GM19239 (cell line): ENCODE results near the gene DGKG.

Source experiments
- DNase-seq: peaks from one replicate; pipeline ENCODE4 v3.0.0; 2011; ENCODE audit warnings: low spot score; ENCODE audit not compliant: insufficient read length
- FAIRE-seq: peaks from 2 replicates; lab custom pipeline; 2011; peaks lifted over from hg19 to GRCh38; lab: Jason Lieb, UNC

Gene DGKG

DNA sequence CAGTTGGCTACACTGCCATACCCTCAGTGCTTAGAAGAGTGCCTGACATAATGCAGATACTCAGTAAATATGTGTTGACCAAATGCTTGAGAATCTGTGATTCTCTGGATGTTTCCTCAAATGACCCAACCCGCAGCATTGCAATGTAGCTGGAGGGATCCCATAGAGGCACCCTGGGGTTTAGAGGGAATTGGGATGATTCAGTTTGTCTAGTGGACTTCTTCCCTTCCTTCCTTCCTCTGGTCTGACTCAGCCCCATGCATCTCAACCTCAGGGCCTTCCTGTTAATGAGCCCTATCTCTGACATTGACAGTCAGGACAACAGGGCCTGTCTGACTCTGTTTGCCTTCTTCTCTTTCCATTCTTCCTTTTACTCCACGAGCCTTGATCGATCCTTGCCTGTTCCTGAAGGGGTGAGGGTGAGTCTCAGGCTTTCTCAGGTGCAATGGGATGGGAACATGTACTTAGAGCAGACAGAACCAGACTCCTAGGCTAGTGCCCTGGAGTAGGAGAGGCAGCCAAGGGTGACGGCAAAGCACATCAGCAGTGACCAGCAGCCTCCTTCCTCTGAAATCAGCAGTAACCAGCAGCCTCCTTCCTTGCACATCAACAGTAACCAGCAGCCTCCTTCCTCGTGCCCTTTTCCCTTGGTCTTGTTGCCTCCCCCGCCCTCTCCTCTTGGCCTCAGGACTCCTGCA, 78.2 kb downstream of the DGKG start:
- DNase-seq: no peak
- no peak for FAIRE-seq

DNA sequence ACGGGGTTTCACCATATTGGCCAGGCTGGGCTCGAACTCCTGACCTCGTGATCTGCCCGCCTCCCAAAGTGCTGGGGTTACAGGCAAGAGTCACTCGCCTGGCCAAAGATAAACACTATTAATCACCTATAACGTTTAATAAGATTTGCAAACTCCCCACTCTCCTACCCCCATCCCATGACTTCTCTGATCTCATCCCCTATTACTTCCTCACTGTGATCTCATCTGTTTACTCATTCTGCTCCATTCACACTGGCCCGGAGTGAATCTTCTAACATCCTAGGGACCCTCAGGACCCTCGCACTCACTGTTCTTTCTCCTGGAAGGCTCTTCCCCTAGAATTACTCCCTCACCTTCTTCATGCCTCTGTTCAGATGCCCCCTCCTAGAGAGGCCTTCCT, 78.9 kb downstream of the DGKG start:
- no peak for DNase-seq
- FAIRE-seq: no peak

DNA sequence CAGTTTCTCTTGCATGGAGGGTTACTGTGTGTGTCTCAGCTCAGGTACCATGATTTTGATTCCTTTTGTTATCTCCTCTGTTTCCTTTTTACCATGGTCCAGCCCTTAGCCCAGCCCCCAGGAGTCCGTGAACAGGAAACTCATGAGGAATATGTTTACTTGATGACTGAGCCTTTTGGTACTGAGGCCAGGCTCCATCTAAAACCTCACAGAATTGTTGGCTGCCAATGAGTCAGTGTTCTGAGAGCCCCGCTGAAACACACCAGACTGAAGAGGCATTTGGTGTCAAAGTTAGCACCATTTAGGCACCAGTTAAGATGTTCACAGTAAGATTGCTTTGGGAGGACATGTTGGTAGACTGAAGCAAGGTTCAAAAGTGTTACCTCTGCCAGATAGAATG, 80.9 kb downstream of the DGKG start:
- no peak for DNase-seq

DNA sequence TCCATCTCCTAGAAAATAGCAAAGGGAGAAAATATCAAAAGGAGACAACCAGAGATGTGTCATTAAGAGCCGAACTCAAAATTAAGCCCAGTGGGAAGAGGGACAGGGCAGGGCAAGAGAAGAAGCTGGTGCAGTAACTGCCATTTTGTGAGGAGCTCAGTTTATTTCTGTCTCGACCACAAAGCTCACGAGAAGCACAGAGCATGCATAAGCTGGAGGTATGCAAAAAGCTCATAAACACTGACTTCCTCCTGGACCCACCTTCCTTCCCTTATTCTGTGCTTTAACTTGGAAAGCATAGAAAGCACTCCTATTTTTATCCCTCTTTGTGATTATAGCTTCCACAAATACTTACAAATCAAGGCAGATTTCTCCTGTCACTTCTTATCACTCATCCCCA, 81.3 kb downstream of the DGKG start:
- DNase-seq: no peak
- peak; percentile 37 for FAIRE-seq

More for the DNA sequence above, 80.9 kb downstream of the DGKG start:
- no peak for FAIRE-seq

DNA sequence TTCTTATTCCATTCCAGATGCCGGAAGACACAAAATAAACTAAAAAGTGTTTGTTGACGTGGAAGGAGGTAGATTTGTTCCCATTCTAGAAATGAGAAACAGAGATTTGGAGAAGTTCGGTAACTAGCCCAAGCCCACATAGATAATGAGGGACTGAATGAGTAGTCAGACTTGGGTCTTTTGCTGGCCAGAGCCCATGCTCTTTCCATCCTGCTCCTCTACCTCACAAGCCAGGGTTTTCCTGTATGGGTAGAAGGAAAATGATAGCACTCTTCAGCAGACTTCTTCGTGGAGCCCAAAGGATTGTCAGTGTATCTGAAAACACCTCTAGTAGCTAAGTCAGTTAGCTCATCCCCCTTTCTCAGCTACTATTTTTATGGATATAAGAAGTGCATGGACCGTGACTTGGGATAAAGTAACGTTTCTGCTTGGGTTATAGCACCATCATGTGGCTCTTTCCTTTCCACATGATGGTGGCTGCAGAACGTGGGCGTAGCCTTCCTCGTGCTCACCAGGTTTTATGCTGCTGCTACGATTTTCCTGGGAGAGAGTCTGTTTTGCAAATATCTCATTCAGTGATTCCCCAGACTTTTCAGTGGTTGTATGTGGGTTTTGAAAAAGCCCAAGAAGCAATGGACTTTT, 84.6 kb downstream of the DGKG start:
- FAIRE-seq (no peak), DNase-seq (no peak)

DNA sequence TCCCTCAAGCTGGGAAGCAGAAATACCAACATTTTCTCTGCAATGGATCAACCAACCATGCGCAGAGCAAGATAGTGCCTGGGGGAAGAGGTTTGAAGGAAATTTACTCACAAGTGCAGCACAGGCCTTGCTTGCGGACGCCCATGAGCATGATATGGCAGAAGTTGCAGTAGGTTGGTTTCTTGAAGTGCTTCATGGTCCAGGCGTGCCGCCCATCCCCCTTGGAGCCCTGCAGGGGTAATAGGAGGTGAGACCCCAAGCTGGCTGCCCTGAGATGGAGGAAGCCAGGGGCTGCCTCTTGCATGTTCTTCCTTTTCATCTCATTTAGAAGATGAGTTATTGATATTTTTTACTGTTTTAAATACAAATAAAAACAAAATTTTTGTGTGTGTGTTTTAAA, 86.6 kb downstream of the DGKG start:
- DNase-seq: no peak
- no peak for FAIRE-seq

DNA sequence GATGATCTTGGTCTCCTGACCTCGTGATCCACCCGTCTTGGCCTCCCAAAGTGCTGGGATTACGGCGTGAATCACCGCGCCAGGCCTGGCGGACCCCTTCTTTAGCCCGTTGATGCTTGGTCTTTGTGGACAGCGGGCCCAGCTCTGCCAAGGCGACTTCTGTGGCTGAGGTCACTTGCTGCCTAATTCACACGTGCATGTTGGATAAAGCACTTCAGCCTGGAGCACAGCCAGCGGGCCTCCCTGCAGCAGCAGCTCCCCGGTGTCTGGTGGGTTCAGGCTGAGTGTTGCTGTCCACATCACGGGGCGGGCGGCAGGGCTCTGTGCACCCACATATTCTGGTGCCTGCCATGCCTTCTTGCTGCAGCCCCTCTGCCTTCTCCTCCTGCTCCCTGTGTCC, 88.4 kb downstream of the DGKG start:
- FAIRE-seq: no peak
- DNase-seq: no peak

DNA sequence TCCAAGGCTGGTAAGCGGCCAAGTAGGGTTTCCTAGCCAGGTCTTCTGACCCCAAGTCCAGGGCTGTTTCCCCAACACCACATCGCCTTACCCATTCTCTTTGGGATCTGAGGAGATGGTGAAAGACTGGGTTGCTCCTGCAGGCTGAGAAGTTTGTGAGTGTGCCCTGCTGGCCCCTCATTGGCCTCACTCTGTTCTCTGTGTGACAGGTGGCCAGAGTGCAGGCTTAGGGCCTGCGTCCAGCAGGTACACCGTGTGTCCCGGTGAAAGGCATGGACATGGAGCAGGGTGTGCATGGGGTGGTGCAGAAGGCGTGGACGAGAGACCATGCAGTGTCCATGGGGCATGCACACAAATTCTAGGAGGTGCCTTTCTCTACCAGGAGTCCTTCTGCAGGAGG, 91.3 kb downstream of the DGKG start:
- DNase-seq (no peak), FAIRE-seq (no peak)

DNA sequence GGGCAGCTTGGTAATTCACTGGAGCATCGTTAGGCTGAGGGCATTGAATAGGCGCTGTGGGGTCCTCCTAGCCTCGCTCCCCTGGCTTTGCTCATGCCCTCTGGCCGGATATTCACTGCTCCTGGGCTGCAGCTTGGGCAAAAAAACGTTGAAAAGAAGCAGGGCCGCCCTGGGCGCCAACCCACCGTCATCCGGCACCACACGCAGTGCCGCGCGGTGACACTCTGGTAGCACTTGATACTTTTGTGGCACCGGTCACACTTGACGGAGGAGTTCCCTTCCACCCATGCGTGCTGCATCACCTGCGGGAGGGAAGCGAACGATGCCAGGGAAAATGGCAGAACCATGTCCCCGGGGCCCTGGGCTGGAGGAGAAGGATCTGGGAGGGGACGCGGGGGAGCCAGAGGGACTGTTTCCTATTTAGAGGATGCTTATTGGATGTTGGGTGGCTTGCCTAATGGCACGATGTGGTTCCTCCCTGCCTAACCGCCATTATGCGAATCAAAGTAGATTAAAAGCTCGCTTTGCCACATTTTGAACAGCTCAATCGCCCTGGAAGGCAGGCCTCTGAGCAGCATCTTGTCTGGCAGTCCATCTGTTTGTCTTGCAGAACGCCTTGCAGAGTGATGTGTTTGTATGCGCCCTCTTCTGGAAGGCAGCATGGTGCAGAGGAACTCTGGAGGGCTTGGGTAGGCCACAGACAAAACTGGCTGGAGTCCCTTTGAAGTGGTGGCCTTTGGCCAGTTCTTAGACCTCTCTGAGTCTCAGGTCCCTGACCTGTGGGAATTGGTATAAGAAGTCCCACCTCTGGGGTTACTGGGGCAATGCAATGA, 93.2 kb downstream of the DGKG start:
- FAIRE-seq: no peak

DNA sequence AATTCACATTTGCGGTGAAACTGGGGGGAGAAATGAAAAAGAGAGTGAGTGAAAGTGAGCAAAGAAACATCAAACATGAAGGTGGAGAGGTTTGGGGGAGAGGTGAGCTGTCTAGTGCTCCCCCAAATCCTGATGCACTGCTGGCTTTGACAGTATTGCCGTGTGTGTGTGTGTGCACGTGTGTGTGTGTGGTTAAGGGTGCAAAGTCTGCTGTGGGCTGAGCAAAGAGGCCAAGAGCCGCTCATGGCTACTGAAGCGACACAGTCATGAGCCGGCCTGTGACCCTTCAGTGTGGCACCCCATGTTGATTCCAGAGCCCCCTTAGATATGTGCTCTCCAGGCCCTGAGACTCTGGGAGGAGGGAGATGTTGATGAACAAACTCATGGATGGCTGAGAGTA, 94.3 kb downstream of the DGKG start:
- DNase-seq (no peak), FAIRE-seq (no peak)

More for the DNA sequence above, 93.2 kb downstream of the DGKG start:
- no peak for DNase-seq

DNA sequence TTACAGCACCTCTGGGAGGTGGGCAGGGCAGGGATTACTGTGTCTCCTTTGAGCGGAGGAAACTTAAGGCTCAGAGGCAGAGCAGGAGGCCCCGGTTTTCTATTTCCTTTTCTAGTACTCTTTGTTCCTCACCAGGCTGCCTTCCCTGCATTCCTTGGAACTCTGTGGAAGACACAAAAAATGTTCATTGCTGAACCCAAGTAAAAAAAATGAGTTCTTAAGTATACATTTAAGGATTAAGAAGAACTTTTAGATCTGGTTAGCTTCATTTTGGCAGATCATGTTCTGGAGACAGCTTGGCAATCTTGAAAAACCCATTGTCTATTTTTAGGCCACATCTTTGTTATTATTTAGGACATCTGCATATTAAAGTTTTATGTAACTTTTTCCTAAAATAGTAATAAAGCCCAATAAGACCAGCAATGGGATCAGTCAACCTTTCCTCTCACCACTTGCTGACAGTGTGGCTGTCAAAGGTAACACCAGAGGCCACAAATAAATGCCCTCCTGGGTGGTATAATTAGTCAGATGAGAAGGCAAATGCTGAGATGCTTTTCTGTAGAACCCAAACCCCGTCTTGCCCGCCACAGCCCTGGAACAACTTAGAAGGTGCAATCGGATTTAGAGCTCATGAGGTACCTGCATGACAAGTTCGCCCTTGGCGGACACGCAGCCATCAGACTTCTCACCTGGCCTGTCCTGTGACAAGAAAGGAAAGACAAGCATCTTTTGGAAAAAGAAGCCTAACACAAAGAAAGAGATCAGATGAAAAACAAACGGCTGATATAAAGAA, 97.2 kb downstream of the DGKG start:
- DNase-seq (no peak), FAIRE-seq (no peak)

DNA sequence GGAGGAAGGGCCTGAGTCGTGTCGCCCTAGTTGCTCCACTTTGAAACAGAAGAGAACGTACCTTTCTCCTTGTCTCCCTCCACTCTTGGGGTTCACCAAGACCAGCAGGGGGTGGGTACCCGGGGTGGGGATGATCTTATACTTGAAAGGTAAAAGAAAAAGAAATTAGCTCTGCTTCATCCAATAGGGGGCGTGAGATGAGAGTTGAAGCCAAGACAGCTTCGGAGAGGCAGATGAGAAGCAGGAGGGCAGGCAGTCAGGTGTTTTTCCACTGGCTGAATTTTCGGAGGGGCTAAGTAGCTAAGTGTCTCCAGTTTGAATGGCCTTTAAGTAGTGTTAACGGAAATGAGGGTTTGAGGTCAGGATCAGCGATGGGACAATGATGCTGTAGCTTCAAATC, 100.4 kb downstream of the DGKG start:
- DNase-seq (no peak), FAIRE-seq (no peak)

DNA sequence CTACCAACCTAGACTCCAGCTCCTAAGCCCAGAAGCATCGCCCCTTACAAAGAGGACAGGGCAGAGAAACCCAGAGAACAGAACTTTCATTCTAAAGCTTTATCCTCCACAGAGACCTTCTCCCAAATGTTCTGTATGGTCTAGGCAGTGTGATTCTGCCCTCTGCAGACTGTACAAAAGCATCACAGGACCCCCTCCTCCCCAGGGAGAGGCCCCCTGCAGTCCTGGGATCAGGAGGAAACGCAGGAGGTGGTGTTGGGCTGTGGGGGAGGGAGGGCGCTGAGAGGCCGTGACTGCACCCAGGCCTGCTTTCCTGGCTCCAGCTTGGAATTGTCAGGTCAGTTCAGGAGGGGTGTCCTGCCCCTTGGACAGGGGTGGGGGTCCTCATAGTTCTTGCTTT, 101.3 kb downstream of the DGKG start:
- no peak for DNase-seq
- no peak for FAIRE-seq

DNA sequence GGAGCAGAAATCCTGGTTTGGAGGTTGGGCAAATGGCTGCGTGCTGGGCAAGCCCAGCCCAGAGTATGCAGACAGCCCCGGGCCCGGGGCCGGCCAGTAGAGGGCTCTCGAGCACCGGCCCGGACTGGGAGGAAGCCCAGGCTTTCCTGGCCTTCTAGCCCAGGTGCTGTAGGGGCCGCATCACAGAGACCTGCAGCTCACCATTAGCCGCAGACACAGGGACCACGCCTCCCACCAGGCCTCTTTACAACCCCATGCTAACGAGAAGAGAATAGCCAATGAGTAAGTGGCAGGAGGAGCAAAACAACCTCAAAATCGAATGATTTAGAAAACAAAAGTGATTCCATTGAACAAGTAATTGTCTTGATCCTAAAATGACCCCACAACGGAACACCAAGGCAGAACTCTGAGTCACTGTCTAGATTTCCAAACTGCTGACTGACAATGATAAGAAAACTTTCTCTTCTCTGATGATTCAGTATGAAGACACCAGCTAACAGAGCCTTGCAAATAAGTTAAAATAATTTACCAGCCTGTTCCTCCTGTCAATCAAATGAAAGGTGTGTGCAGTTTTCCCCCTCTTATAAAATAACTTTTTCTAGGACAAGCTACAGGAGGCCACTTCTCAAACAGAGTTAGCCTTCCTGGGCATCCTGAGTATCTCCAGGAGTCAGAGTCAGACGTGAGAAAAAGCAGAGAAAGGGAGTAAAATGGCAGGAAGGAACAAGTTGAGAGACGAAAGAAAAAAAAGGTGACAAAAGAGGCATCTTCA, 102.2 kb downstream of the DGKG start:
- DNase-seq: peak; percentile 66
- peak; percentile 57 for FAIRE-seq

DNA sequence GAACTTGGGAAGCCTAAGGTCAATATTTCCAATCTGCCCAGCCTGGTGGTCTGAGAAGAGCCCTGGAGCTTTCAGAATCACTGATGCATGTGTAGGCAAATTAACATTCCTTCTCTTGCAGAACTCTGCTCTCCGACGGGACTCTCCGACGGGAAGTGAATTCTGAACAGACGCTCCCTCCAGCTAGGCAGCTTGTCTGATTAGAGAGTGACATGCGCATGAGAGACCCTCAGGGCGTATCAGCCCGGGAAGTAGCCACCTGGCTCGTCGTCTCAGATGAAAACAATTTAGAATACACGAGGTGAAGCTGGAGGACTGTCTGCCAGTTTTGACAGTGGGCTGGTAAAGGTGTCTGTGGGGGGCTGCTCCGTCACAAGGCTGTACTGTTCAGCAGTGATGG, 103.1 kb downstream of the DGKG start:
- no peak for FAIRE-seq
- no peak for DNase-seq

DNA sequence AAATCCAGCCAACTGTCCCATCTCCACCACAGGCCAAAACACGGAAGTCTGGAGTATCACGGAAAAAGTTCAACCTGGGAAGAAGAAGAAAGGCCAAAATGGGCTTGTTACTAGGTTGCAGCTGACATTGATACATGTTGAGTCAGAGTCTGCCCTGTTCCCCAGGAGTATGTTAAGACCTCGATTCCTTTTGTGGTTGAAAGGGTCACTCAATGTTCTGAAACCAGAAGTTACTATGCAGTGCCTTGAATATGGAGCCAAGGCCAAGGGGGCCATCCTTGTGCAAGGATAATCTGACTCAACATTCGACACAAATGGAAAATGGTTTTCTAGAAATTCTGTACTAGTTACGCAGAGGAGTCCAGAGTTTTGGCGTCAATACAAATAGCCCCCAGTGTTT, 104.2 kb downstream of the DGKG start:
- DNase-seq (no peak), FAIRE-seq (no peak)

DNA sequence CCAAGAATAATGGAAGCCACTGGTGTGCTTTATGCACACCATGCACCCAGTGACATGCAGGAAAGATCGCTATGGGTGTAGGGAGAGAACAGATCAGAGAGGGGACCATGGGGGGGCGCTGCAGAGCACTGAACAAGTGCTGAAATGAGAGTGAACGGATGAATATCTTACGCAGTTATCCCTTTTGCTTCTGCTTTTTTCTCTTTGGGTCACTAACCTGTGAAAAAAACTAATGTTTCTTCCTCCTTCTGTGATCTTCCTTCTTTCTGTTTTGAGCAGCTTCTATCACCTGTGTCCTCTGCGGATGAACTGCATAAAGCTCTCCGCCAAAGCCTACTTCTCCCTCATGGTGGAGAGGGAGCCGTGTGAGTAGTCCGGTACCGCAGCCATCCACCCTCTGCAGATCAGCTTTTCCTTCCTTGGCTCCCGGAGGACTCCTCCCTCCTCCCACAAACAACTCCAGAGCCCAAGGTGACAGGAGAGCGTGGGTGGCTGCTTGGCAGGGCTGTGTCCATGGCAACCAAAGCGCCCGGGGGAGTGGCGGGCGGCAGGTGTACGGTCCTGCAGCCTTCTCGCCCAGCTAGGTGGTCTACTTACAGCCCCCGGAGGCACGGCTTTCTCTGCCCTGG, 106.2 kb downstream of the DGKG start:
- FAIRE-seq (no peak), DNase-seq (peak; percentile 23)

DNA sequence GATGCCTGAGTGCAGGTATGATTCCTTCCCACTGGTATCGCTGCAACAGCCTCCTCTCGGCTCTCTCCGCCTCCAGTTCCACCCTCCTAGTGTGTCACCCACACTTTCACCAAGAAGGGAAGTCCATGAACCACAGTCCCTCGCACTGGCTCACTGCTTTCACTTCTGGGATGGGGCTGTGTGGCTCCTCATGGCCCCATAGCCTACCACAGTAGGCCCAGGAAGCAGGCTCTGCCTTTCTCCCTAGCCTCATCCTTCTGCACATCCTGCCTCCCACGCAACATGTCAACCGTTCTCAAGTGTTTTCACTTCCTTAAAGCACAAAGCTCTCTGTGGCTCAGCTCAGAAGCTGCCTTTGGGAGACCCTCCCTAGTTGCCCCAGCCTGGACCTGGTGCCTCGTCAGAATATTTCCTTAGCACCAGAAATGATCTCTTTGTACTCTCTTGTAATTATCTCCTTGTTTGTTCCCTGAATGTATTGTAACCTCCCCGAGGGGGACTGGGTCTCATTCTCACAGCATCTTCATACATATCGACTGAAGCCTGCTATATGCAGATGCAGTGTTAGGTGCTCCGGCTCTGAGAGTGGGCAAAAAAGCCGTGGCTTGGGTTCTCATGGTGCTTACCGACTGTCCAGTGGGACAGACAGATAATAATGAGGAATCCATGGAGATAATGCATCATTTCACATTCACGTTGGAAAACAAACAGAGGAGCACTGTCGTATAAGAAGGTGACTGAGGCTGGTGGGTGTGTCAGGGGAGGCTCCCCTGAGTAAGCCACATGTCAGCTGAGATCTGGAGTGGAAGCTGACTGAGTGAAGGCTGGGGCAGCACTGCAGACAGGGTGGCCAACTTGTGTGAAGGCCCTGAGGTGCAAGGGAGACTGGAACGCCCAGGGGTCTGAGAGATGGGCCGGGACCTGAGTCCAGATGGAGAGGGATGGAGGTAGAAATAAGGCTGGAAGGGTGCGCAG, 107.1 kb downstream of the DGKG start:
- DNase-seq (peak; percentile 30), FAIRE-seq (peak; percentile 70)
